Body of pancreas (tissue), 4 donors: ENCODE results near the gene ERC1.

Experiments used
- CTCF ChIP-seq, 7 experiments: fragments of 450-650 bp in 4 of 7; fragments of 200-600 bp in 3 of 7; sonication (generic) in 3 of 7; IDR thresholded peaks; one replicate each; pipeline ENCODE4 v1.5.1; 2016 to 2019; ENCODE audit warnings: antibody characterized with exemption in 7 of 7
- POLR2A ChIP-seq, 3 donors: fragments of 450-650 bp; IDR thresholded peaks; one replicate each; pipeline ENCODE4 v1.6.1; 2016; ENCODE audit warnings: antibody characterized with exemption in 3 of 3, mild to moderate bottlenecking in 2 of 3

DNA sequence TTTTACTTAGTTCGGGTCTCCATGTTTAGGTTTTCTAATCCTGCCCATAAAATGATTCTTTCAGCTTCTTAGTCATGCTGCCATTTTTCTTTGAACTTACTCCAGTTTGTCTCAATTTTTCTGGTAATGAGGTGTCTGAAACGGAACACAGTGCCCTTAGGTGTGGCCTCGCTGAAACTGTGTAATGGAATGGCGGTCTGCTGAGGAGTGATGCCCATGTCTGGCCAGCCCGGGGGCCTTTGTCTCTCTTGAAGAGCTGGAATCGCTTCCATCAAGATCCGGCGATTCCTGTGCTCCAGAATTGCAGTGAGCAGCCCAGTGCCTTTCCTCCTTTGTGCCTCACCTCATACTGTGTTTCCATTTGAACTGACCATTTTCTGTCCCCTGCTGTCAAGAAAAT lies 490.9 kb downstream of the ERC1 start:
- TF ChIP-seq CTCF (IDR thresholded peaks at IDR 0.05) (no peak), POLR2A (IDR thresholded peaks at IDR 0.05) (no peak)
